A204.1 (cell line): Measurements from ENCODE around the gene DSCAML1.

Source experiments
- FAIRE-seq: peaks from 2 replicates; lab custom pipeline; 2012; peaks lifted over from hg19 to GRCh38; lab: Jason Lieb, UNC

DSCAML1 gene

DNA sequence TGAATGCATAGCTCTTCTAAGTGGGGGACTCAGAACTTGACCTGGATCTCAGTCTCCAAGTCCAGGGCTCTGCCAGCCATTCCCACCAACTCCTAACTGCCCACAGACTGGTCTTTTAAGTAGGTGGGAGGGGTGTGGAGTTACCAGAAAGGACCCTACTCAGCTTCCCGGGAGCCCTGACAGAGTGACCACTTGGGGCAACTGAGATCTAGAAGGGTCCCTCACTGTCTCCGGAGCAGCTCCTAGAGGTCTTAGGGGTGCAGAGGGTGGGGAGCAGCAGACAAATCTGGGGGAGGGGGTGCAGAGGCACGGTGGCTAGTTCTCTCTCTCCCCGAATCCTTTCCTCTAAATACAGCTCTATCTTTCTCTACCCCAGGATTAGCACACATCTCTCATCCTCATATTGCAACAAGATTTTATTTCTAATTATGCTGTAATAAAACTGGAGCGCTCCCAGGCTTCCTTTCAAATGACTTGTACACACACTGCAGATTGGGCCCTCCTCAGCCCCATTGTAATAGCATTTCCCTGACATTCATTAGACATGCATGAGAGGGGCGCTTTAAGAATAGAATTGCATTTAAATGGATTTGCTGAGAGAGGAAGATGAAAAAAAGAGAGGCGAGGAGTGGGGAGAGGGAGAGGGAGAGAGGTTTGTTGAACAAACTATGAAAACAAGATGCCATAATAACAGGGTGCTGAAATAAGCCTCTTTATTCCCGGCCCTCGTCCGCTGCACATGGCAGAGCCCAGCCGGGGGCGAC is 250.4 kb downstream of the DSCAML1 start:
- no peak for FAIRE-seq

- no peak for FAIRE-seq
Measured at GRCh38 chr11:117545706-117546105, 251.3 kb downstream of the DSCAML1 start.

DNA sequence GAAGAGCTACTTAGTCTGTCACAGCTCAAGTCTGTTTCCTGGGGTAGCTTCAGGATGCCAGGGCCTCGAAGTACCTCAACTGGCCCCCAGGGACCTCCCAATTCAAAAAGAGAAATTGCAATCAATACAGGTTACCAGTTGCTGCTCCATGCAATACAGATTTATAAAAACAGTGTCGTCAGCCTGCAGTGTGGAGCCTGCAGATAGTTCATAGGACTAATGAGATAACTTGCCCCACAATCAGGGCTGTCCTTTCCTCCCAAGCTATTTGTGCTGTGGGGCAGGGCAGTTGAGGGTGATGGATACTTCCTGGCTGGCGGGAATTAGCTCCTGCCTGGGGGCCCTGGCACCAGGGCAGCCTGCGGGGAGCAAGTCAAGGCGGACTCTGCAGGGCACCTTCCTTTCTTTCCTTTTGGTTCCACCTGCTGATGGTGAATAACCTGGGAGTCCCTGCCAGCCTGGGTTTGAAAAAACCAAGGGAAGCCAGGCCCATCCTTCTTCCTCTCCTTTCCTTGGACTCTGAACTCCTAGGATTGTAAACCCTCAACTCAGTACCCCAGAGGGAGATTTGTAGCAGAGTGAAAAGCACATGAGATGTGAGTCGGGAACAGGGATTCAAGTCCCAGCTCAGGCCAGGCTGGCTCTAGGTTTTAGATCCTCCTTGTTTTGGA is 252.8 kb downstream of the DSCAML1 start:
- no peak for FAIRE-seq

- no peak for FAIRE-seq
Measured at GRCh38 chr11:117541211-117541610, 255.8 kb downstream of the DSCAML1 start.

- FAIRE-seq, result no peak
Measured at GRCh38 chr11:117538263-117539135, 258.5 kb downstream of the DSCAML1 start.

- no peak for FAIRE-seq
Measured at GRCh38 chr11:117535850-117536411, 261.1 kb downstream of the DSCAML1 start.

DNA sequence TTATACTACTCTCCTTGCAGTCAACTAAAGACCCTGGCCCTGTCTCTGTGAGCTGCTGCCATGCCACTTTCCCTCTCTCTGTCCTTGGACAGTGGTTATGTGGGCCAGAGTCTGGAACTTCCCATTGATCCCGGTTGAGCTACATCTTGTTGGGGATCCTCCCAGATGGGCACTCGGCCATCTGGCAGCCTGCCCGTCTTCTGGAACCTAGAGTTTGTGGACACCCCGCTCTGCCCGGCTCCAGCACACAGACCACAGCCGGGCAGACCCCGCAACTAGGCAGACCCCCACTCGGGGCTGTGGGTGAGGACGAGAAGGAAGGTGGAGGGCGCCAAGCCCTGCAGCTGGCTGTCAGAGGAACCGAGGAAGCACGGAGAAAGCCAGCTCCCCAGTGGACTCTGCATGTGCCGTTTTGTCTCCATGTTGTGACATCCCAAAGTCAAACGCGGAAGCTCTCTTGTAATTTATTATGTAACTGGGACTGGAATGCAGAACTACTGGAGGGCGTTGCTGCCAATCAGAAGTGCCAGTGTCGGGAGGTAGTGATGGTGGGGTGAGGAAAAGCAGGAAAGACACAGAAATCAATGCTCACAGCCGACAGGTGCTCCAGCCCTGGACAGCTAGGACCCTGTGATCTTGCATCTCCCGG is 261.7 kb downstream of the DSCAML1 start:
- FAIRE-seq, result no peak

GRCh38 chr11:117532568-117532967 is 264.4 kb downstream of the DSCAML1 start:
- no peak for FAIRE-seq

- FAIRE-seq, result no peak
Measured at GRCh38 chr11:117529816-117530215, 267.2 kb downstream of the DSCAML1 start.

DNA sequence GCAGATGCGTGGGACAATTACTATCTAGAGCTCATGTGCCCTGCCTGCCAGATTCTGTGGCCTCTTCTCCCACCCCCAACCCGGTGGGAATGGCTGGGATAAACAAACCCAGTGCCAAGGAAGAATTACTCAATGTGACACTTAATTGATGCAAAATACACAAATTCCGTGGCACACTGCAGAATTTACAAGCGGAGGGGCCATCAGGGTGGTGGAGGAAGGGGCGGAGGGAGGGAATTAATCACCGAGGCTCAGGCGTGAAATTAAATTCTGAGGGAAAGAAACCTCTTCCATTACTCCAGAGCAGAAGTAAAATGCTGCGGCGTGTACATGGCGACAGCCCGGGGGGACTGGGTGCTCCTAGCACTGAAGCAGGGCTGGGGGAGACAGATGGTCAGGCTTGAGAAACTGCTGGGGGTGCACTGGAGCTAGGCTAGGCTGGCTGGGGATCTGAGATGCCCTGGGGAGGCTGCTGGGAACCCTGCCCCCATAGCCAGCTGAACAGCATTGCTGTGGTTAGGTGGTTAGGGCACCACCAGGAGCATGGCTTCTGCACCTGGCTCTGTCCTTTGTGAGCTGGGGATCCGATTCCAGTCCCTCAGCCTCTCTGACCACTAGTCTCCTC is 268.8 kb downstream of the DSCAML1 start:
- FAIRE-seq, result no peak

DNA sequence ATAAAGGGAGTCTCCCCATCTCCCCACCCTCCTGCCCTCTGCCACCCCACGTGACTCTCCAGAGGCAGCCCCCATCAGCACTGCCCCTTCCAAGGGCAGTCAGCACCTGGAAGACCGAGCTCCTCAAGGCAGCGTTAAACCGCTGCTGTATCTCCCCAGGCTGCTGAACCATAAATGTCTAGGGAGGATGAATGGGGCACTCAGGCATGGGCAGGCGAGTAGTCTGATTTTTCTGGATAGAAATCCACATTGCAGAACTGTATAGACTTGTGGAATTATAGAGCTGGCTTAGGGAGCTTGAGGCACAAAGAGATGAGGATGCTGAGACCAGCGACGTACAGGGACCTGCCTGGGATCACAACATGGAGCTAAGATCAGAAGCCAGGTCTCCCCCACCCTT is 269.7 kb downstream of the DSCAML1 start:
- no peak for FAIRE-seq

- FAIRE-seq, result no peak
Measured at GRCh38 chr11:117525866-117526542, 271.0 kb downstream of the DSCAML1 start.

GRCh38 chr11:117524468-117525183 is 272.4 kb downstream of the DSCAML1 start:
- FAIRE-seq, result no peak

- FAIRE-seq, result no peak
Measured at GRCh38 chr11:117523680-117524079, 273.3 kb downstream of the DSCAML1 start.

GRCh38 chr11:117521974-117522373 is 275.0 kb downstream of the DSCAML1 start:
- no peak for FAIRE-seq

- no peak for FAIRE-seq
Measured at GRCh38 chr11:117520966-117521365, 276.1 kb downstream of the DSCAML1 start.

DNA sequence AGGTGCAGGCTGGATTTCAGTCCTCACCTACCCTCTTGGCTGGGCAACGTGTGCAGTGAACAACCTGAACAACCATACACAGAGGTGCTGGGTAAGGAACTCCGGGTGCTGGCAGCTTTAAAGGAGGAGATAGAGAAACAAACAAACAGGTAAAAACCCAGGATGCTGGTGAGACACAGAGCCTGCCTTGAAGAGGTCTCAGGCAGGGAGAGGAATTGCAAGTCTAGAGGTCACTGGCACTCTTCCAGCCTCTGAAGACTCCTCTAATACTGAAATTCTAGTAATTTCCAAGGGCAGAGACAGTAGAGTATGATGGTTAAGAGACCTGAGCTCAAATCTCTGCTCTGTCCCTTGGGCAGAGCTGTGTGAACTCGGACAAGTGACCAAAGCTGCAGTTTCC is 276.8 kb downstream of the DSCAML1 start:
- no peak for FAIRE-seq

DNA sequence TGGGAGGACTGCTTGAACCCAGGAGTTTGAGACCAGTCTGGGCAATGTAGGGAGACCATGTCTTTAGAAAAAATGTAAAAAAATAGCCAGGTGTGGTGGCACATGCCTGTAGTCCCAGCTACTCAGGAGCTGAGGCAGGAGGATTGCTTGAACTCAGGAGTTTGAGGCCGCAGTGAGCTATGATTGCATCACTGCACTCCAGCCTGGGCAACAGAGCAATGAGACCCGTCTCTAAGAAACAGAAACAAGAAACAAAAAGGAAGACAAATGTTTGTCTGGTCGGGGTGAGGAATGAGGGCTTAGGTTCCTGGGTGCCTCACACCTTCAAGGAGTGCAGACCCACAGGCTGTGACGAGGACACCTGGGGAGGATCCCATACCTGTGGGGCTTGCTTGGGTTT is 277.4 kb downstream of the DSCAML1 start:
- no peak for FAIRE-seq

DNA sequence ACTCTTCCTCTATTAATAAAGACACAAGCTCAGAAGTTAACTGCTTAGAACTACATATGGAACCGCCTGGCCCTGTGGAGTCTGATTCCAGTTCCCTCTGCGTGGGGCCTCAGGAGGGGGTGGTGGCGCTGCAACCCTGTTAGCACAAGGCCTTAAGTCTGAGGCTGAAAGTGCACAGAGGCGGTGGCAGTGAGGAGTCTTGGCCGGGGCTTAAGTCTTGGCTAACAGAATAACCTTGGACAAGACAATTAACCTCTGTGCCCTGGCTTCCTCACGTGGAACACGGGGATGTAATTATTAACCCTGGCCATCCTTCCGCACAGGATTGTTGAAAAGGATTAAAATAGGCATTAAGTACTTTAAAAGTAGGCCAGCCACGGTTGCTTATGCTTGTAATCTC is 277.8 kb downstream of the DSCAML1 start:
- no peak for FAIRE-seq

GRCh38 chr11:117518455-117518854 is 278.6 kb downstream of the DSCAML1 start:
- FAIRE-seq, result no peak
